GM19240 (cell line): ENCODE data around the gene ARHGAP27.
"Not testable (repeated sequence)": the region's sequence is repeated elsewhere in the genome, so short reads cannot be mapped to it uniquely, and the experiment has no call there.

ENCODE experiments used
- DNase-seq: peaks from one replicate; pipeline ENCODE4 v3.0.0; 2011; ENCODE audit warnings: low spot score; ENCODE audit not compliant: insufficient read length

Gene ARHGAP27, protein sequence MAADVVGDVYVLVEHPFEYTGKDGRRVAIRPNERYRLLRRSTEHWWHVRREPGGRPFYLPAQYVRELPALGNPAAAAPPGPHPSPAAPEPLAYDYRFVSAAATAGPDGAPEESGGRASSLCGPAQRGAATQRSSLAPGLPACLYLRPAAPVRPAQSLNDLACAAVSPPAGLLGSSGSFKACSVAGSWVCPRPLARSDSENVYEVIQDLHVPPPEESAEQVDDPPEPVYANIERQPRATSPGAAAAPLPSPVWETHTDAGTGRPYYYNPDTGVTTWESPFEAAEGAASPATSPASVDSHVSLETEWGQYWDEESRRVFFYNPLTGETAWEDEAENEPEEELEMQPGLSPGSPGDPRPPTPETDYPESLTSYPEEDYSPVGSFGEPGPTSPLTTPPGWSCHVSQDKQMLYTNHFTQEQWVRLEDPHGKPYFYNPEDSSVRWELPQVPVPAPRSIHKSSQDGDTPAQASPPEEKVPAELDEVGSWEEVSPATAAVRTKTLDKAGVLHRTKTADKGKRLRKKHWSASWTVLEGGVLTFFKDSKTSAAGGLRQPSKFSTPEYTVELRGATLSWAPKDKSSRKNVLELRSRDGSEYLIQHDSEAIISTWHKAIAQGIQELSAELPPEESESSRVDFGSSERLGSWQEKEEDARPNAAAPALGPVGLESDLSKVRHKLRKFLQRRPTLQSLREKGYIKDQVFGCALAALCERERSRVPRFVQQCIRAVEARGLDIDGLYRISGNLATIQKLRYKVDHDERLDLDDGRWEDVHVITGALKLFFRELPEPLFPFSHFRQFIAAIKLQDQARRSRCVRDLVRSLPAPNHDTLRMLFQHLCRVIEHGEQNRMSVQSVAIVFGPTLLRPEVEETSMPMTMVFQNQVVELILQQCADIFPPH

DNA sequence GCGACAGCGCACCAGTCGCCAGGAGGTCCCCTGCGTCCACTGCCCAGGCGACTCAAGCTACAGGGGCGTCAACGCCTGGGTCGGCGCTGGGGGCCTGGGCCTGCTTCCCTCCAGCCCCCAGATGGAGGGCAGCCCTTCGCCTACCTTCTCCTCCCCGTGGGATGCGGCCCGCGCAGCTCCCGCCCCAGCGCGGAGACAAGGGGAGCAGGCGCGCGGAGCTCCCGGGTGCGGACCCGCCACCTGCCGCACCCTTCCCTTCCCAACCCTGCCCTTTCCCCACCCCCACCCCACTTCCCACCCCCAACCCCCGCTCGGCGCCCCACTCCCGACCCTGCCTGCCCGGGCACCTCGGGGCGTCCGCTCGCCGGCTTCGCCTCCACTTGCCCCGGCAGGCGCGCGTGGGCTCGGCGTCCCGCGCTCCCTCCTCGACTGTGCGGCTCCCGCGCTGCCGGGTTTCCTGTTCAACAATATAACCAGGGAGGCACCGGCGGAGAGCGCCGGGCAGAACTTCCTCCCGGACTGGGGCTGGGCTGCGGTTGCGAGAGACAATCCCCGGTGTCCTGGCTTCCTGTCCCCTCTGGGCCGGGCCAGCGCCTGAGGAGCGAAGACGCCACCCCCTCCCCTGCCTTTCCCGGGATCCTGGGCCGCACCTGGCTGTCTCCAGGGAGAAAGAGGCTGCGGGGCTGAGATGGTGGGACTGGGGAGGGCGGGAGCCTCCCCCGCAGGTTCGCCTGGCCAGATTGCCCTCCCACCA, at the start of gene ARHGAP27:
TSS of gene ARHGAP27 (minus strand) at position 466 of the 754 bp plus-strand sequence. CDS start 2,591 bp downstream, outside the sequence.
- DNase-seq, result no peak

- not testable (repeated sequence) for DNase-seq
Observed at GRCh38 chr17:45482317-45482716, 49.6 kb upstream of the ARHGAP27 start.

DNA sequence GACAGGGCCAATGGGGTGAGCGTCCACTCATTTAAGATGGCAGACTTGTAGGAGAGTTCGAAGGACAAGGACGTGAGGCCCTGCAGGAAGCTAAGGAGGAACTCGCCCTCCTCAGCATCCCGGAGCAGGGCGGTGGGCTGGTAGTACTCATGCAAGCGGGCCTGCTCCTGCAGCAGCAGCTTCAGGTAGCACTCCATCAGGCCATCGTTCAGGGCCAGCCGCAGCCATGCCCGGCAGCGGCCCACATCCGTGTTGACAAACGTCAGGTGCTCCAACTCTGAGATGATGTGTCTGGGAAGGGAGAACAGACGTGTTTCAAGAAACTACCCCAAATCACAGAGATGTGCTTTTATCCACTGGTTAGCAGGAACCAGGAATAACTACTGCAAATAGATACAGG, 42.8 kb upstream of the ARHGAP27 start:
- DNase-seq, result not testable (repeated sequence)

- DNase-seq, result not testable (repeated sequence)
Observed at GRCh38 chr17:45472249-45472648, 39.6 kb upstream of the ARHGAP27 start.

DNA sequence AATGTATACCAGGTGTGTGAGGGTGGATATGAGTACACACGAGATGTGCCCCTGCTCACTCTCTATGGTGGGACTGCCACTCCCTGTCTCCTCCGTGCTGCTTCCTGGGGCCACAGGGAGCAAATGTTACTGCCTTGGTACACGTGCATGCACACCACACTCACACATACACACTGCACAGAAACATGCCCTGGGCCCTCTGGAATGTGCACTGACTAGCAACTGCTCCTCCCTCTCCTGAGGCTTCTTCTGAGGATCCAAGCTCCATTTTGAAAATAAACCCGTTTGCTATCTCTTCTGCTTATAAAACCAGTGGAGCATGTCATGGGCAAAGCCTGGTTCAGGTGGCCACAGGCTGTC, 36.5 kb upstream of the ARHGAP27 start:
- not testable (repeated sequence) for DNase-seq

GRCh38 chr17:45468293-45469203, 35.9 kb upstream of the ARHGAP27 start:
- DNase-seq, result not testable (repeated sequence)

DNA sequence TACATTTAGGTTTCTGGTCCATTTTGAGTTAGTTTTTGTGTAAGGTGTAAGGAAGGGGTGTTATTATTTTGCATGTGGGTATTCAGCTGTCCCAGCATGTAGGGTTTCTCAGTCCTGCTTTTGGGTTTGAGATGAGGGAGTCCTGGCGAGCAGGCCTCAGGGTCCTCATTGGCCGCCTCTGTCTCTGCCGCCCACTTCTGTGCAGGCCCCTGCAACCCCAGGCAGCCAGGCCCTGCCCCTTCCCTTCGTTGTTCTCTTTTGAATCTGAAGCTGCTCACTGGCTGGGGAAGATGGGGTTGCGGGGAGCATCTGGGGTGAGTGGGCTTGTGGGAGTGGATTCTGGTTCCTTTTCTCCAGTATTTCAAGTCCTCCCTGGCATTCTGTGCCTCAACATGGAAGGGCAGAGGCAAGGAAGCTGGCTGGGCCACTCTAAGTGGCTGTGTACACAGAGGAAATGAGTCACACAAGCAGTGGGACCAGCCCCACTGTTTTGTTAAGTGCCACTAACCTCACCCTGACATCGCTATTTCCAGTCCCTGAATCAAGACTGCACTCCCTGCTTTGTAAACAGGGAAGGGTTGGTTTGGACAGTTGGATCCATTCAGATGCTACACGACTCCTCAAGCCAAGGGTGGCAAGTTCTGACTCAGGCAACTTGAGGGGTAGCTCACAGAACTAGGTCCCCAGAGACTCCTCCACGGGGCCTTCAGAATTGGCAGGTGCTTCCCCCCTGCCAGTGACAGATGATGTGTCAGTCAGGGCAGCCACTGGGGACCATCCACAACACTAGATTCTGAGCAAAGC, 29.1 kb upstream of the ARHGAP27 start:
- not testable (repeated sequence) for DNase-seq

GRCh38 chr17:45460422-45460821, 27.8 kb upstream of the ARHGAP27 start:
- not testable (repeated sequence) for DNase-seq

DNA sequence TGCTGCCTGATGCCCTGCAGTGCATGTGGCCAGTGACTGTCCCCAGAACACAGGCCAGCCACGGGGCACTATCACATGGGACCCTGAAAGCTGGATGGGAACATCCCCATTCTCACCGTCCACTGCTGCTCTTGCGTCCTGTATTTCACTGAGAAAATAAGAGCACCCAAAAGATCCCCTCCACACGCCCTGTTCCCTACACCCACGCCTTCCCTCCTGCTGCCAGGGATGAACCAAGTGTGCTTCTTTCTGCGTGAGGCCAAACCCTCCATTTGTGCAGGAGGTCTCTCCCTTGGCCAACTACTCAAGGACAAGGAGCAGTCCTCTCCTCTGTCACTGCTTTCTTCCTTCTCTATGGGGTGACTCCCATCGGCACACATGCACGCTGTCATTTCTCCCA, 21.7 kb upstream of the ARHGAP27 start:
- not testable (repeated sequence) for DNase-seq

DNA sequence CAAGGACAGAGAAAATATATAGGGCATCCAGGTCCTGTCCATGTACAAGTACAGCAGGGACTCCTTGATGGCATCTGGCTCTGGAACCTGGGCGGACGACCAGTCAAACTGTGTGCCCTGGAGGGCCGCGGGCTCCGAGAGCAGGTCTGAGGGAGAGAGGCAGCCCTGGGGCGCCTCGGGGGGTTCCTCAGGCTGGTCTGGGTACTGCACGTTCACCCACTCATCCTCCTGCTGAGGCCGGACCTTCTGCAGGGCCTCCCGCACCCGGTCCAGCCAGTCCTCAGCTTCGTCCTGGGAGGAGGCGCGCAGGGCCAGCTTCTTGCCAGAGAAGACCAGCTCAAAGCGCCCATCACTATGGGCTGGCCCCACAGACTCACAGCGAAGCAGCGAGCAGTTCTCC, 21.1 kb upstream of the ARHGAP27 start:
- not testable (repeated sequence) for DNase-seq

GRCh38 chr17:45453225-45453534, 20.5 kb upstream of the ARHGAP27 start:
- not testable (repeated sequence) for DNase-seq

- not testable (repeated sequence) for DNase-seq
Observed at GRCh38 chr17:45452329-45453224, 19.9 kb upstream of the ARHGAP27 start.

DNA sequence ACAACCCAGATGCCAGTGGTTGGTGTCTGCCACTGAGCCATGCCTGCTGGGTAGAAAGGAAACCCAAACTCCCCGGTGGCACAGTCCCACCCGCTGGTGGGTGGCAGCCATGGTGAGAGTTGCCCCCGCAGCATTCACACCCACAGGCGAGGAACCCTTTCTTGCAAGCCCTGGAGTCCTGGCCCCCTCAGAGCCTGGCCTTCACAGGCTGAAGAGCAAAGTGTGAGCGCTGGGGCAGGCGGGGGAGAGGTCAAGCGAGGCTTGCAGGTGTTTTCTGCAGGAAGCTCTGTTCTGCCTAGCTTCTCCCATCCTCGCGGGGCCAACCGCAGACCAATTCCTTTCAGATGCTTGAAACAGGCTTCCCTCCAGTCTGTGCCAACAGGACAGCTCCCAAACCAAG, 19.0 kb upstream of the ARHGAP27 start:
- not testable (repeated sequence) for DNase-seq

DNA sequence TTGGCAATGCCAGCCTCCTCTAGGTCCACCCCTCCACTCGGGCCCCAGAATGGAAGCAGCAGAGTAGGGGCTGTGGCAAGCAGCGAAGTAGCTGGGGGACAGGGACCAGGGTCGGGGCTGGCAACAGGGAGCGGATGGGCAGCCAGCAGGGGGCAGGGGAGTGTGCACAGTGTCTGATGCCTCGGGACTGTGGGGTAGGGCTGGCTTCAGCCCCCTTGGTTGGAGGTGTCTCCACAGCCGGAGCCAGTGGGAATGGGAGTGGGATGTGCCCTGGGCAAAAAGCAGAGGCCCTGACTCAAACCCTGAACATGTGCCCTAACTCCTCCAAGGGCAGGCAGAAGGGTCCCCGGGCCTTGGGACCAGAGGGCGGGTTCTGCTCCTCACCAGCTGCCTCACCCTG, 18.5 kb upstream of the ARHGAP27 start:
- no peak for DNase-seq

- DNase-seq, result not testable (repeated sequence)
Observed at GRCh38 chr17:45449708-45450329, 17.1 kb upstream of the ARHGAP27 start.

DNA sequence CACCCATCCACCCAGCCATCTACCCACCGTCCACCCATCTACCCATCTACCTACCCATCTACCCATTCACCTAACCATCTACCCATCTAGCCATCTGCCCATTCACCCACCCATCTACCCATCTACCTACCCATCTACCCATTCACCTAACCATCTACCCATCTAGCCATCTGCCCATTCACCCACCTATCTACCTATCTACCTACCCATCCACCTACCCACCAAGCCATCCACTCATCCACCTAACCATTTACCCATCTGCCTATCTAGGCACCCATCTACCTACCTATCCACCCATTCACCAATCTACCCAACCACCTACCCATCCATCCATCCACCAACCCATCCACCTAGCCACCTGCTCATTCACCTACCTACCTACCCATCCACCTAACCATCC, 16.6 kb upstream of the ARHGAP27 start:
- not testable (repeated sequence) for DNase-seq

DNA sequence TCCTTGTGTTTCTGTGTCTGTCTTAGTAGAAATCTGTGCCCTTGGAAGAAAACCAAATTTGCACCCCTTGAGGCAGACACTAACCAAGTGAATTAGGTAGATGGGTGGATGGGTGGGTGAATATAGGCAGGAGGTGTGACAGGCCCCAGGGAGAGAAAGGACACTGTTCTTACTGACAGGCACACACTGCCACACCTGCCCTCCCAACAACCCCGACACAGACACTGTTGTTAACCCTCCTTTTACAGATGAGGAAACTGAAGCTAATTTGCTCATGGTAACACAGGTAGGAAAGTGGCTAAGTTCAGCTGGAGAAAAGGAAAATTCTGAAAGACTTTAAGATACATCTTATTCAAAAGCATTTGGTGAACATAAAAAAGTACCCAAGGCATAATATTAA, 15.8 kb upstream of the ARHGAP27 start:
- not testable (repeated sequence) for DNase-seq

GRCh38 chr17:45448066-45448465, 15.4 kb upstream of the ARHGAP27 start:
- not testable (repeated sequence) for DNase-seq
